Measurements from ENCODE around the gene ADAT2. TPM values are rescaled to one million over a fixed set of nuclear protein-coding genes. Genes with fewer than 3 reads are reported as not detected.

ADAT2 gene
- total and polyA plus RNA-seq, 2 donors (not counting 3 experiments of a cell fraction or from before 2014, with no cell fraction given): 5.4 to 9.8 TPM

Small RNA genes within 50 kb of the gene (small RNA-seq; reads per million reads assigned to genes)
- gene RNA5SP221 (ENCODE audit: insufficient read depth, insufficient read length, low read depth, low replicate concordance): not detected

Other genes with a start within 250 kb of the ADAT2 start
- 20.0 and 21.7 TPM in 2 replicates for gene PEX3, start 110 bp upstream of the ADAT2 start, total RNA-seq
- 6.9 and 8.7 TPM in 2 replicates for gene PEX3, start 110 bp upstream of the ADAT2 start, polyA plus RNA-seq
- gene FUCA2, start 61.0 kb upstream of the ADAT2 start, total RNA-seq: 80.9 and 85.0 TPM in 2 replicates
- gene FUCA2, start 61.0 kb upstream of the ADAT2 start, polyA plus RNA-seq: 24.1 and 29.7 TPM in 2 replicates
- gene PHACTR2, start 227.3 kb upstream of the ADAT2 start, total RNA-seq: 160 and 178 TPM in 2 replicates
- gene PHACTR2, start 227.3 kb upstream of the ADAT2 start, polyA plus RNA-seq: 16.3 and 16.4 TPM in 2 replicates